ENCODE measurements around the gene PTPRG. TPM values are rescaled to one million over a fixed set of nuclear protein-coding genes. Genes with fewer than 3 reads are reported as not detected.

Gene PTPRG
- polyA plus RNA-seq, 2 donors = 1.1 to 1.6 TPM

DNA sequence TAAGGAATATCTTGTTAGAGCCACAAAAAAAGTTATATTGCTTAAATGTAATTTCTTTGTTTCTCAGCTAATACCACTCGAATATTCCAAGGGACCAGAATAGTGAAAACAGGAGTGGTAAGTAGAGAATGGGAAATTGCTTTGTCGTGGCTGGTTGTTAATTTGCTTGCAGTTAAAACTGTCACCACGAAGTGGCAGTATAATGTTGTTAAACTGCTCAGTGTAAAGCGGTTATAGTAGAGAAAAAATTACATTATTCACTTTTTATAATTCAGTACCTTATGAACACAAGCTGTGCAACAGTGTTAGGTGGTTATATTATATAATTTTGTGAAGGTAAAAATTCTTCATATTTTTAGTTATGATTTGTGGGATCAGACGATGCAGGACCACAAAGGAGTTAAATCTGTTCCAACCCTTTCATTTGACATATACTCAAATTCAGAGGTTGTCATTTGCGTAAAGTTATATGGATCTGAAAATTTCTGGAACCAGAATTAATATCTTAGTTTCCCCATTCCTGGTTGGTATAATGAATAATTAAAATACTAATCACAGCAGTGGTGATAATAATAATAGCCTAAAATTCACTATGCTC is 640.2 kb downstream of the PTPRG start:
- Histone ChIP-seq H3K9me3 (ENCODE audit: control insufficient read depth in 2 of 2, insufficient read depth in 1 of 2, low read depth in 1 of 2, low read length in 1 of 2) (no peaks in the 10 kb centered on the region), H3K4me3 (ENCODE audit: low read depth in 1 of 2, low read length in 2 of 2) (no peak overlapping the region), H3K27me3 (ENCODE audit: control insufficient read depth in 1 of 2, insufficient read depth in 2 of 2, low read length in 2 of 2) (no peaks in the 10 kb centered on the region), H3K27ac (ENCODE audit: low read depth in 2 of 2, low read length in 1 of 2) (no peak overlapping the region), H3K36me3 (ENCODE audit: control insufficient read depth in 2 of 2, insufficient read depth in 2 of 2, low read length in 1 of 2) (peaks cover 0 to 7% of the 10 kb centered on the region in 2 donors), H3K4me1 (ENCODE audit: control insufficient read depth in 2 of 2, insufficient read depth in 2 of 2, low read length in 1 of 2) (no peaks in the 10 kb centered on the region)
- WGBS, 2 donors = 40 to 41% methylated on average over 6 of the region's 6 CpGs

DNA sequence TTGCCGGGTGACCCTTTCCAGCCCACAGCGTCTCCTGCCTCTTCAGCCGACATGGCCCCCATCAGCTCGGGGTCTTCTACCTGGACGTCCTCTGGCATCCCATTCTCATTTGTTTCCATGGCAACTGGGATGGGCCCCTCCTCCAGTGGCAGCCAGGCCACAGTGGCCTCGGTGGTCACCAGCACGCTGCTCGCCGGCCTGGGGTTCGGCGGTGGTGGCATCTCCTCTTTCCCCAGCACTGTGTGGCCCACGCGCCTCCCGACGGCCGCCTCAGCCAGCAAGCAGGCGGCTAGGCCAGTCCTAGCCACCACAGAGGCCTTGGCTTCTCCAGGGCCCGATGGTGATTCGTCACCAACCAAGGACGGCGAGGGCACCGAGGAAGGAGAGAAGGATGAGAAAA is 641.8 kb downstream of the PTPRG start:
- no peaks in the 10 kb centered on the region for H3K4me1 ChIP-seq (ENCODE audit: control insufficient read depth in 2 of 2, insufficient read depth in 2 of 2, low read length in 1 of 2)
- WGBS, 2 donors = 93 to 95% methylated on average over 22 of the region's 22 CpGs
- H3K27ac ChIP-seq (ENCODE audit: low read depth in 2 of 2, low read length in 1 of 2) = no peak overlapping the region
- H3K4me3 ChIP-seq (ENCODE audit: low read depth in 1 of 2, low read length in 2 of 2) = no peak overlapping the region
- peaks cover 0 to 7% of the 10 kb centered on the region in 2 donors for H3K36me3 ChIP-seq (ENCODE audit: control insufficient read depth in 2 of 2, insufficient read depth in 2 of 2, low read length in 1 of 2)
- no peaks in the 10 kb centered on the region for H3K9me3 ChIP-seq (ENCODE audit: control insufficient read depth in 2 of 2, insufficient read depth in 1 of 2, low read depth in 1 of 2, low read length in 1 of 2)
- H3K27me3 ChIP-seq (ENCODE audit: control insufficient read depth in 1 of 2, insufficient read depth in 2 of 2, low read length in 2 of 2) = no peaks in the 10 kb centered on the region

DNA sequence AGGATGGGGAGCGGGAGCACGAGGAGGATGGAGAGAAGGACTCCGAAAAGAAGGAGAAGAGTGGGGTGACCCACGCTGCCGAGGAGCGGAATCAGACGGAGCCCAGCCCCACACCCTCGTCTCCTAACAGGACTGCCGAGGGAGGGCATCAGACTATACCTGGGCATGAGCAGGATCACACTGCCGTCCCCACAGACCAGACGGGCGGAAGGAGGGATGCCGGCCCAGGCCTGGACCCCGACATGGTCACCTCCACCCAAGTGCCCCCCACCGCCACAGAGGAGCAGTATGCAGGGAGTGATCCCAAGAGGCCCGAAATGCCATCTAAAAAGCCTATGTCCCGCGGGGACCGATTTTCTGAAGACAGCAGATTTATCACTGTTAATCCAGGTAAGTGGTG is 642.2 kb downstream of the PTPRG start:
- Histone ChIP-seq H3K4me3 (ENCODE audit: low read depth in 1 of 2, low read length in 2 of 2) (no peak overlapping the region), H3K9me3 (ENCODE audit: control insufficient read depth in 2 of 2, insufficient read depth in 1 of 2, low read depth in 1 of 2, low read length in 1 of 2) (no peaks in the 10 kb centered on the region), H3K4me1 (ENCODE audit: control insufficient read depth in 2 of 2, insufficient read depth in 2 of 2, low read length in 1 of 2) (no peaks in the 10 kb centered on the region), H3K27me3 (ENCODE audit: control insufficient read depth in 1 of 2, insufficient read depth in 2 of 2, low read length in 2 of 2) (no peaks in the 10 kb centered on the region), H3K36me3 (ENCODE audit: control insufficient read depth in 2 of 2, insufficient read depth in 2 of 2, low read length in 1 of 2) (peaks cover 0 to 7% of the 10 kb centered on the region in 2 donors), H3K27ac (ENCODE audit: low read depth in 2 of 2, low read length in 1 of 2) (no peak overlapping the region)
- WGBS, 2 donors = 95% methylated on average over 19 of the region's 19 CpGs

DNA sequence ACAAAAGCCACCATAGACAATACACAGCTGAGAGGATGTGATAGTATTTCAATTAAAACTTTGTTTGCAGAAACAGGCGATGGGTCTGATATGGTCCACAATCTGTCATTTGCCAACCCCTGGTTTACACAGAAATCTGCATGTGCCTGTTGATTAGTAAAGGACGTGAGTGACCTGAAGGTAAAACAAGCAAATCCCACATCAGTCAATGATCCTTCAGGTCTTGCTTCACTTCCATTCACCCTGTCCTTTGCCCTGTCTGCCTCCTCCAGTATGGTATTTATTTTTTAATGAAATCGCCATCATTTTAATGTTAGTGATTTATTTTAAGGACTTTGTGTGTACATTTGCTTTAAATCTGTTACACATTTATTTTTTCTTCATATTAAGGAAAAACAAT is 645.8 kb downstream of the PTPRG start:
- Histone ChIP-seq H3K27ac (ENCODE audit: low read depth in 2 of 2, low read length in 1 of 2) (no peak overlapping the region), H3K4me1 (ENCODE audit: control insufficient read depth in 2 of 2, insufficient read depth in 2 of 2, low read length in 1 of 2) (no peaks in the 10 kb centered on the region), H3K27me3 (ENCODE audit: control insufficient read depth in 1 of 2, insufficient read depth in 2 of 2, low read length in 2 of 2) (no peaks in the 10 kb centered on the region), H3K9me3 (ENCODE audit: control insufficient read depth in 2 of 2, insufficient read depth in 1 of 2, low read depth in 1 of 2, low read length in 1 of 2) (no peaks in the 10 kb centered on the region), H3K36me3 (ENCODE audit: control insufficient read depth in 2 of 2, insufficient read depth in 2 of 2, low read length in 1 of 2) (peaks cover 0 to 7% of the 10 kb centered on the region in 2 donors), H3K4me3 (ENCODE audit: low read depth in 1 of 2, low read length in 2 of 2) (no peak overlapping the region)
- WGBS, 2 donors = 88 to 94% methylated on average over 3 of the region's 3 CpGs

DNA sequence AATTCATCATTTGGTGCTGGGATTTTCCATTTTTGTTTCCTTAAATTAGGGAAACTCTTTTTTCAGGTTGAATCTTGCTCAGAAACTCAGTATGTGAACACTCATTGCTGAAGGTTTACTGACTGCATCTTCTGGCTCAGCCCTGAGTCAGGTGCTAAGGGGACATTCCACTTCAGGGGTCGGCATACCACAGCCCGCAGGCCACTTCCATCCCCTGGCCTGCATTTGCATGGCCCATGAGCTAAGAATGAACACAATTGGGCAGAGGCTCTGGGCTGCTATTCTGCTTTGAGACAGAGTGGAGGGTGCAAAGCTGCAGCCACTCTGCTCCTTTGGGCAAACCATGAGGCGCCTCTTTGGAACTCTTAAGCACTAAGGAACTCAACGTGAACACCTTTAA is 647.0 kb downstream of the PTPRG start:
- 91% methylated on average over 4 of the region's 4 CpGs for WGBS, 2 donors
- no peaks in the 10 kb centered on the region for H3K4me1 ChIP-seq (ENCODE audit: control insufficient read depth in 2 of 2, insufficient read depth in 2 of 2, low read length in 1 of 2)

DNA sequence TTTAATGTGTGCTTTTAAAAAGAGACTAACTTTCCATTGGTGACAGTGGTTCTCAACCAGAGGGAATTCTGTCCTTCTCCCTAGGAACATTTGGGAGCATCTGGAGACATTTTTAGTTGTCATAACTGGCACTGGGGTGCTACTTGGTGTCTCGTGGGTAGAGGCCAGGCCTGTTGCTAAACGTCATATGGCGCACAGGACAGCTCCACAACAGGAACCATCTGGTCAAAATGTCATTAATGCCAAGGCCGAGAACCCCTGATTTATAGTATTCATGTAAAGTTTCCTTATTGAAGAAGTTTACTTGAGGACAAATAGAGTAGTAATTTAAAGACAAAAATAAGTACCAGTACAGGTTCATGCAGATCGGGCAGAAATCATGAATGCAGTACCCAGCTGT is 647.7 kb downstream of the PTPRG start:
- 73 to 82% methylated on average over 5 of the region's 5 CpGs for WGBS, 2 donors

More for the DNA sequence above, 647.0 kb downstream of the PTPRG start:
- H3K9me3 ChIP-seq (ENCODE audit: control insufficient read depth in 2 of 2, insufficient read depth in 1 of 2, low read depth in 1 of 2, low read length in 1 of 2) = no peaks in the 10 kb centered on the region
- H3K27ac ChIP-seq (ENCODE audit: low read depth in 2 of 2, low read length in 1 of 2) = no peak overlapping the region
- peaks cover 0 to 3% of the 10 kb centered on the region in 2 donors for H3K36me3 ChIP-seq (ENCODE audit: control insufficient read depth in 2 of 2, insufficient read depth in 2 of 2, low read length in 1 of 2)
- H3K27me3 ChIP-seq (ENCODE audit: control insufficient read depth in 1 of 2, insufficient read depth in 2 of 2, low read length in 2 of 2) = no peaks in the 10 kb centered on the region
- H3K4me3 ChIP-seq (ENCODE audit: low read depth in 1 of 2, low read length in 2 of 2) = no peak overlapping the region

DNA sequence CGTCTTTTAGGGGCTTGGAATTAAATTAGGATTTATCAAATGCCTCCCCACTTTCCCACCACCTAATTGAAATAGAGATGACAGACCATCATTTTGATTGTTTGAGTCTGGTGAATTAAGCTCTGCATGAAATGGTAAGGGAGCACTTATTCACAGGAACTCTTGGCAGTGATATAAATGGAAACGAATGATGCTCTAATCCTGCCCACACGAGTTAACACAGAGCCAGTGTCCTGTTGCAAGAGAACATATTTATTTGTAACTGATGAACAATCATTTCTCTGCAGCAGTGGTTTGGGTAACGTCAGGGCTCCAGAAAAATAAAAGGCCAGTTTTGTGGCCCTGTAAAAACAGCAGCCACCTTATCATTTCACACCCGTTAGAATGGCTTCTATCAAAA is 648.6 kb downstream of the PTPRG start:
- H3K4me3 ChIP-seq (ENCODE audit: low read depth in 1 of 2, low read length in 2 of 2) = no peak overlapping the region
- 65 to 69% methylated on average over 5 of the region's 5 CpGs for WGBS, 2 donors
- no peaks in the 10 kb centered on the region for H3K9me3 ChIP-seq (ENCODE audit: control insufficient read depth in 2 of 2, insufficient read depth in 1 of 2, low read depth in 1 of 2, low read length in 1 of 2)
- peaks cover 0 to 2% of the 10 kb centered on the region in 2 donors for H3K36me3 ChIP-seq (ENCODE audit: control insufficient read depth in 2 of 2, insufficient read depth in 2 of 2, low read length in 1 of 2)
- H3K4me1 ChIP-seq (ENCODE audit: control insufficient read depth in 2 of 2, insufficient read depth in 2 of 2, low read length in 1 of 2) = no peaks in the 10 kb centered on the region
- H3K27me3 ChIP-seq (ENCODE audit: control insufficient read depth in 1 of 2, insufficient read depth in 2 of 2, low read length in 2 of 2) = no peaks in the 10 kb centered on the region
- no peak overlapping the region for H3K27ac ChIP-seq (ENCODE audit: low read depth in 2 of 2, low read length in 1 of 2)

More for the DNA sequence above, 647.7 kb downstream of the PTPRG start:
- no peak overlapping the region for H3K27ac ChIP-seq (ENCODE audit: low read depth in 2 of 2, low read length in 1 of 2)
- no peaks in the 10 kb centered on the region for H3K9me3 ChIP-seq (ENCODE audit: control insufficient read depth in 2 of 2, insufficient read depth in 1 of 2, low read depth in 1 of 2, low read length in 1 of 2)
- no peak overlapping the region for H3K4me3 ChIP-seq (ENCODE audit: low read depth in 1 of 2, low read length in 2 of 2)
- no peaks in the 10 kb centered on the region for H3K27me3 ChIP-seq (ENCODE audit: control insufficient read depth in 1 of 2, insufficient read depth in 2 of 2, low read length in 2 of 2)
- H3K36me3 ChIP-seq (ENCODE audit: control insufficient read depth in 2 of 2, insufficient read depth in 2 of 2, low read length in 1 of 2) = peaks cover 0 to 2% of the 10 kb centered on the region in 2 donors
- H3K4me1 ChIP-seq (ENCODE audit: control insufficient read depth in 2 of 2, insufficient read depth in 2 of 2, low read length in 1 of 2) = no peaks in the 10 kb centered on the region

DNA sequence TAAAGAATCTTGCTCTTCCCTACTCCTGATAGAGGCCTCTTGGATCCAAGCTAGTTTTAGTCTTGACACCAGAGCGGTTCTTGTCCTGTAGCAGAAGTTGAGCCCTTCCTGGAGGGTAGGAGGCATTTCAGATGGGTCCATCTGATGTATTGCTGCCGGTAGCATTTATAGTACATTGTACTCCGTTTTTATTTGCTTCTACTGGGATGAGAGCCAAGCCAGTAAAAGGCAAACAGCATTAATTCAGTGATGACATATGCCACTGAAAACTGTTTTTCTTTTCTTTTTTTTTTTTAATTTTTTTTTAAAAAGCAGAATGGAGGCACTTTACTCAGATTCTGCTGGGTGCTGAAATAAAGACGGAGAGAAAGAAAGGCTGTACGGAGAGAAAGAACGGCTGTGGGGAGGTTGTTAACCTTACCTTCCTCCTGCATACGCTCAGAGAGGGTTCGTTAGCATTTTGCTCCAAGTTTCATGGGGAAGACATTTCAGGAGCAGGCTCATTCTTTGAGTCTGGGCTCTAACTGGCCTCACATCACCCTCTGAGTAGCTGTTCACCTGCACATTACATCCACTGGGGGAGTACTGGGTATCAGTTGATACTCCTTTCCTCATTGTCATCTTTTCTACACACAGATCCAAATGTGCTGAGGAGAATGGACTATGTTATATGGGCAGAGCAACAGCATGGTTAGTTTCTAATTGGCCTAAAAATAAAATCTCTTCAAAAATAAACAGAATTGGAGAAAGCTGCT is 650.5 kb downstream of the PTPRG start:
- 73% methylated on average over 8 of the region's 8 CpGs for WGBS, 2 donors
- H3K9me3 ChIP-seq (ENCODE audit: control insufficient read depth in 2 of 2, insufficient read depth in 1 of 2, low read depth in 1 of 2, low read length in 1 of 2) = no peaks in the 10 kb centered on the region
- no peak overlapping the region for H3K27ac ChIP-seq (ENCODE audit: low read depth in 2 of 2, low read length in 1 of 2)
- H3K27me3 ChIP-seq (ENCODE audit: control insufficient read depth in 1 of 2, insufficient read depth in 2 of 2, low read length in 2 of 2) = no peaks in the 10 kb centered on the region
- H3K4me1 ChIP-seq (ENCODE audit: control insufficient read depth in 2 of 2, insufficient read depth in 2 of 2, low read length in 1 of 2) = no peaks in the 10 kb centered on the region
- H3K36me3 ChIP-seq (ENCODE audit: control insufficient read depth in 2 of 2, insufficient read depth in 2 of 2, low read length in 1 of 2) = no peaks in the 10 kb centered on the region
- H3K4me3 ChIP-seq (ENCODE audit: low read depth in 1 of 2, low read length in 2 of 2) = no peak overlapping the region

DNA sequence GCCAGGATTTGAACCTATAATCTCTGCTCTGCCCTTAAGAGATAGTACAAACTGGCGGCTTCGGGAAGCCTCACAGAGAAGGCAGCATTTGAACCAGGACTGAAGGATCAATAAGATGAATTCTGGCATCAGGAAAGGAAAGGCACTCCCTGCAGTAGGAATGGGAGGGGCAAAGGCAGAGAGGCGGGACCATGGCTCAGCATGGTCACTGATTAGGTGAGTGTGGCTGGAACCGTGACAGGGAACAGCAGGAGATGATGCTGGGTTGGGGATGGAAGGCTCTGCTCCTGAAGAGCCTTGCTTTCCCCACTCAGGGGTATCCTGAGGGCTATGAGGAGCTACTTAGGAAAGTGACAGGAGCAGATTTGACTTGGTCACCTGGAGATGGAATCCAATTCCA is 653.5 kb downstream of the PTPRG start:
- H3K9me3 ChIP-seq (ENCODE audit: control insufficient read depth in 2 of 2, insufficient read depth in 1 of 2, low read depth in 1 of 2, low read length in 1 of 2) = no peaks in the 10 kb centered on the region
- no peaks in the 10 kb centered on the region for H3K36me3 ChIP-seq (ENCODE audit: control insufficient read depth in 2 of 2, insufficient read depth in 2 of 2, low read length in 1 of 2)
- no peaks in the 10 kb centered on the region for H3K27me3 ChIP-seq (ENCODE audit: control insufficient read depth in 1 of 2, insufficient read depth in 2 of 2, low read length in 2 of 2)
- no peak overlapping the region for H3K27ac ChIP-seq (ENCODE audit: low read depth in 2 of 2, low read length in 1 of 2)
- no peak overlapping the region for H3K4me3 ChIP-seq (ENCODE audit: low read depth in 1 of 2, low read length in 2 of 2)
- H3K4me1 ChIP-seq (ENCODE audit: control insufficient read depth in 2 of 2, insufficient read depth in 2 of 2, low read length in 1 of 2) = no peaks in the 10 kb centered on the region
- WGBS, 2 donors = 90 to 92% methylated on average over 4 of the region's 4 CpGs

DNA sequence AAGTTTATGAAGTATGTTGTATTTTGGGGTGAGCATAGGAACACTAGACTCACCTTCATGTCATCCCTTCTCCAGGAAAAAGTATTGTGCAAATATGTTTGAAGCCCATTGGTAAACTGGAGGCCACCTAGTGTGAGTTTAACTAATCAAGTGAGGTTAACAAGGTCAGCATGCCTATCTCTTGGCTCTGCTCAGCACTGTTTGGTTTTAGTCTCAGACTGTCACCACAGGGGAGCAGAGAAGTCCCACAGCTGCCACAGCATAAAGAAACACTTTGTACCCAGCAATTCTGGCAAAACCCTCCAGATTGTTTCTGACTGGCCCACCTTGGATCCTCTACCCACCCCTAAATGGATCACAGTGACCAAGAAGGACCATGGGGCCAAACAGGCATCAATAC is 659.2 kb downstream of the PTPRG start:
- Histone ChIP-seq H3K27ac (ENCODE audit: low read depth in 2 of 2, low read length in 1 of 2) (no peak overlapping the region), H3K9me3 (ENCODE audit: control insufficient read depth in 2 of 2, insufficient read depth in 1 of 2, low read depth in 1 of 2, low read length in 1 of 2) (no peaks in the 10 kb centered on the region)

More for the DNA sequence above, 659.2 kb downstream of the PTPRG start:
- no peaks in the 10 kb centered on the region for H3K36me3 ChIP-seq (ENCODE audit: control insufficient read depth in 2 of 2, insufficient read depth in 2 of 2, low read length in 1 of 2)
- H3K4me1 ChIP-seq (ENCODE audit: control insufficient read depth in 2 of 2, insufficient read depth in 2 of 2, low read length in 1 of 2) = no peaks in the 10 kb centered on the region
- no peaks in the 10 kb centered on the region for H3K27me3 ChIP-seq (ENCODE audit: control insufficient read depth in 1 of 2, insufficient read depth in 2 of 2, low read length in 2 of 2)
- H3K4me3 ChIP-seq (ENCODE audit: low read depth in 1 of 2, low read length in 2 of 2) = no peak overlapping the region
